Activated CD8-positive, alpha-beta memory T cell treated with anti-CD3 and anti-CD28 coated beads for 48 hours (primary cell): Measurements from ENCODE around the gene SRL.
"Not testable (repeated sequence)": the region's sequence is repeated elsewhere in the genome, so short reads cannot be mapped to it uniquely, and the experiment has no call there.

Experiments
- DNase-seq, 3 experiments: peaks; one replicate each; pipeline ENCODE4 v3.0.0-alpha.2; 2020; ENCODE audit warnings: low read depth in 2 of 3, low spot score in 2 of 3

The SRL gene

GRCh38 chr16:4166821-4167220 is 75.1 kb downstream of the SRL start:
- no peak for DNase-seq

- no peak for DNase-seq
Observed at GRCh38 chr16:4160658-4161430, 81.0 kb downstream of the SRL start.

- no peak for DNase-seq
Observed at GRCh38 chr16:4159726-4160125, 82.2 kb downstream of the SRL start.

GRCh38 chr16:4158143-4159093 is 83.5 kb downstream of the SRL start:
- no peak for DNase-seq

GRCh38 chr16:4157376-4157825 is 84.5 kb downstream of the SRL start:
- DNase-seq = no peak

- not testable (repeated sequence) for DNase-seq
Observed at GRCh38 chr16:4156503-4156902, 85.4 kb downstream of the SRL start.

- not testable (repeated sequence) for DNase-seq
Observed at GRCh38 chr16:4153364-4153763, 88.5 kb downstream of the SRL start.

GRCh38 chr16:4152267-4152666 is 89.6 kb downstream of the SRL start:
- no peak for DNase-seq

- no peak for DNase-seq
Observed at GRCh38 chr16:4147236-4147635, 94.6 kb downstream of the SRL start.

- no peak for DNase-seq
Observed at GRCh38 chr16:4142268-4142667, 99.6 kb downstream of the SRL start.

GRCh38 chr16:4141604-4142003 is 100.3 kb downstream of the SRL start:
- DNase-seq = no peak

- DNase-seq = no peak
Observed at GRCh38 chr16:4140652-4141051, 101.2 kb downstream of the SRL start.

- no peak for DNase-seq
Observed at GRCh38 chr16:4139968-4140367, 101.9 kb downstream of the SRL start.
